Glutamatergic neuron (in vitro differentiated cells): ENCODE data around the gene PDE7B. TPM values are rescaled to one million over a fixed set of nuclear protein-coding genes. Genes with fewer than 3 reads are reported as not detected.

Experiments used
- DNase-seq: peaks from one replicate; pipeline ENCODE4 v3.0.0; 2022
- H3K27ac Mint-ChIP-seq: one replicate; pipeline ENCODE4 v1.8.0; 2020; ENCODE audit warnings: mild to moderate bottlenecking, mixed read lengths, inconsistent platforms; ENCODE audit not compliant: unreplicated experiment
- H3K27me3 Mint-ChIP-seq: one replicate; pipeline ENCODE4 v1.8.0; 2020; ENCODE audit warnings: mild to moderate bottlenecking, moderate library complexity, mixed read lengths, inconsistent platforms; ENCODE audit not compliant: unreplicated experiment
- H3K36me3 Mint-ChIP-seq: one replicate; pipeline ENCODE4 v1.8.0; 2020; ENCODE audit warnings: mild to moderate bottlenecking, mixed read lengths, inconsistent platforms; ENCODE audit not compliant: unreplicated experiment
- H3K4me1 Mint-ChIP-seq: one replicate; pipeline ENCODE4 v1.8.0; 2020; ENCODE audit warnings: mild to moderate bottlenecking, low read depth, mixed read lengths, inconsistent platforms; ENCODE audit not compliant: unreplicated experiment
- H3K4me3 Mint-ChIP-seq: one replicate; pipeline ENCODE4 v1.8.0; 2020; ENCODE audit warnings: mild to moderate bottlenecking, mixed read lengths, inconsistent platforms; ENCODE audit not compliant: unreplicated experiment
- H3K9me3 Mint-ChIP-seq: one replicate; pipeline ENCODE4 v1.8.0; 2020; ENCODE audit warnings: mild to moderate bottlenecking, moderate library complexity, mixed read lengths, inconsistent platforms; ENCODE audit not compliant: unreplicated experiment
- total RNA-seq: library from RNA; stranded (reverse); fragmentation: NEBNext Ultra II Directional; extraction: Animal tissue kit (Norgen Biotek cat#: 25700); gene quantifications from one replicate; pipeline ENCODE4 v1.2.1, GENCODE V29; 2021; ENCODE audit not compliant: unreplicated experiment
- TF ChIP-seq, protein P1 (sequence below): fragments of 200-600 bp; sonication (generic); IDR thresholded peaks from one replicate; pipeline ENCODE4 v1.5.0; 2021; ENCODE audit not compliant: partially characterized antibody, unreplicated experiment

PDE7B gene
- total RNA-seq, 1 donor from 2014 or later, result not detected

DNA sequence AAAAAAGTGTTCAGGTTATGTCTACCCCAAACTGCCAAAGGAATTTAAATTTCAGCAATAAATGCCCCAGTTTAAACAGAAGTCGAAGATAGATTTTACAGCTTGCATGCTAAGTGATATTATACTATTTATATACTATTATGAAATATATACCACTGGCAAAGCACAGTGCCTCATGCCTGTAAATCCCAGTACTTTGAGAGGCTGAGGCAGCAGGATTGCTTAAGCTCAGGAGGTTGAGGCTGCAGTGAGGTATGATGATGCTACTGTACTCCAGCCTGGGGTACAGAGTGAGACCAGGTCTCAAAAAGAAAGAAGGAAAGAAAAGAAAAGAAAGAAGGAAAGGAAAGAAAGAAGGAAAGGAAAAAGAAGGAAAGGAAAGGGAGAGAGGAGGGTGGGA, 296.6 kb downstream of the PDE7B start:
- no peaks in the 10 kb centered on the region for H3K27me3 Mint-ChIP-seq
- no peak overlapping the region for H3K27ac Mint-ChIP-seq
- TF ChIP-seq, protein P1, sequence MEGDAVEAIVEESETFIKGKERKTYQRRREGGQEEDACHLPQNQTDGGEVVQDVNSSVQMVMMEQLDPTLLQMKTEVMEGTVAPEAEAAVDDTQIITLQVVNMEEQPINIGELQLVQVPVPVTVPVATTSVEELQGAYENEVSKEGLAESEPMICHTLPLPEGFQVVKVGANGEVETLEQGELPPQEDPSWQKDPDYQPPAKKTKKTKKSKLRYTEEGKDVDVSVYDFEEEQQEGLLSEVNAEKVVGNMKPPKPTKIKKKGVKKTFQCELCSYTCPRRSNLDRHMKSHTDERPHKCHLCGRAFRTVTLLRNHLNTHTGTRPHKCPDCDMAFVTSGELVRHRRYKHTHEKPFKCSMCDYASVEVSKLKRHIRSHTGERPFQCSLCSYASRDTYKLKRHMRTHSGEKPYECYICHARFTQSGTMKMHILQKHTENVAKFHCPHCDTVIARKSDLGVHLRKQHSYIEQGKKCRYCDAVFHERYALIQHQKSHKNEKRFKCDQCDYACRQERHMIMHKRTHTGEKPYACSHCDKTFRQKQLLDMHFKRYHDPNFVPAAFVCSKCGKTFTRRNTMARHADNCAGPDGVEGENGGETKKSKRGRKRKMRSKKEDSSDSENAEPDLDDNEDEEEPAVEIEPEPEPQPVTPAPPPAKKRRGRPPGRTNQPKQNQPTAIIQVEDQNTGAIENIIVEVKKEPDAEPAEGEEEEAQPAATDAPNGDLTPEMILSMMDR, result no peak
- no peak overlapping the region for H3K4me3 Mint-ChIP-seq
- H3K9me3 Mint-ChIP-seq, result no peaks in the 10 kb centered on the region
- H3K36me3 Mint-ChIP-seq, result no peaks in the 10 kb centered on the region
- H3K4me1 Mint-ChIP-seq, result peaks cover 5% of the 10 kb centered on the region
- no peak for DNase-seq

DNA sequence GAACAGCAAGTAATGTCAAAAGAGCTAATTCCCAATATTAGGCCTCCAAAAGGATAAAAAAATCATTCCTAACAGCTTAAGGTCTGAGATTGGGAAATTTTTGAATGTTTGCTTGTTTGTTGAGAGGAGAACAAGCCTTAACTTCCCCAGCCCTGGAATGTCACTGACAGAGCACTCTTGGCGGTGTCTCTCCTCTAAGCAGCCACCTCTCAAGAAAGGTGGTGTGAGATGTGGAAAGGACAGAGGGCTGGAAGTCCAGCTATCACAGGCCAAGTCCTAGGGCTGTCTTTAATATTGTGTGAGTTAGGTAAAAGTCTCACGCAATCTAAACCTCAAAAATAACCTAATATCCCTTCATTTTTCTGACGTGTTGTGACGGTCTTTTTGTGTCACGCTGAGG, 297.0 kb downstream of the PDE7B start:
- TF ChIP-seq, protein P1, result no peak
- H3K27me3 Mint-ChIP-seq, result no peaks in the 10 kb centered on the region
- H3K4me1 Mint-ChIP-seq, result peaks cover 5% of the 10 kb centered on the region

DNA sequence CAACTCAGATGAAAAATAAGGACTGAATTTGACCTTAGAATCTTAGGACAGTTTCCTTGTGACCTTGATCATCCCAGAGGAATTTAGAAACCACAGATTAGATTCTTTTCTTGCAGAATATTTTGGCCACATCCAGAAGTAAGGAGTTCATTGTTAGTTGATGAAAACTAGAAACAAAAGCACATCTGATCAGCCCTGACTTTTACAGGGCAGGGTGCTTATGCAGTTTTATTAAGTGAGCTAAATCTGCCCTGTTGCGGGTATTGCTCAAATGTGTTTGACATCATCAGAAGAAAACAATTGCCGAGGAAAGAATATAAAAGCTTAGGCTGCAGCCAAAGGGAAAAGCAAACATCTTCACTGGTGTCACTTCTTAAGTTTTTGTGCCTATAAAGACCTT, 297.8 kb downstream of the PDE7B start:
- no peaks in the 10 kb centered on the region for H3K9me3 Mint-ChIP-seq
- DNase-seq, result no peak
- no peaks in the 10 kb centered on the region for H3K36me3 Mint-ChIP-seq
- no peaks in the 10 kb centered on the region for H3K27me3 Mint-ChIP-seq
- peaks cover 5% of the 10 kb centered on the region for H3K4me1 Mint-ChIP-seq
- no peak overlapping the region for H3K27ac Mint-ChIP-seq
- TF ChIP-seq, protein P1, result no peak
- H3K4me3 Mint-ChIP-seq, result no peak overlapping the region

More for the DNA sequence above, 297.0 kb downstream of the PDE7B start:
- H3K9me3 Mint-ChIP-seq, result no peaks in the 10 kb centered on the region
- H3K4me3 Mint-ChIP-seq, result no peak overlapping the region
- no peaks in the 10 kb centered on the region for H3K36me3 Mint-ChIP-seq
- DNase-seq, result no peak
- H3K27ac Mint-ChIP-seq, result no peak overlapping the region

DNA sequence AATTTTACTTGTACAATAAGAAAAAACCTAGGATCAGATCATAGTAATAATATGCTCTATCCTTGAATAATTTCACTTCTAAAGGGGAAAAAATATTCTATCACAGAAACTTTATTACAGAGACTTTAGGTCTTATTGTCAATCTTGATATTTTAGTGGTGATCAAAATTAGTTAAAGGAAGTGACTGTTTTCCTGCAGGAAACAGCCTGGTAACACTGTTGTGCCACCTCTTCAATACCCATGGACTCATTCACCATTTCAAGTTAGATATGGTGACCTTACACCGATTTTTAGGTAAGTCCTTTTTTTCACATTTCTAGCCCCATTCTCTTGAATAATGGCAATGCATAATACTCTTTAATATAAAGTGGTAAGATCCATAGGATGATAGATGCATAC, 299.5 kb downstream of the PDE7B start:
- H3K4me1 Mint-ChIP-seq, result peaks cover 1% of the 10 kb centered on the region
- TF ChIP-seq, protein P1, result no peak
- no peak overlapping the region for H3K27ac Mint-ChIP-seq
- no peaks in the 10 kb centered on the region for H3K36me3 Mint-ChIP-seq
- no peaks in the 10 kb centered on the region for H3K27me3 Mint-ChIP-seq
- no peak overlapping the region for H3K4me3 Mint-ChIP-seq
- DNase-seq, result no peak
- H3K9me3 Mint-ChIP-seq, result no peaks in the 10 kb centered on the region

DNA sequence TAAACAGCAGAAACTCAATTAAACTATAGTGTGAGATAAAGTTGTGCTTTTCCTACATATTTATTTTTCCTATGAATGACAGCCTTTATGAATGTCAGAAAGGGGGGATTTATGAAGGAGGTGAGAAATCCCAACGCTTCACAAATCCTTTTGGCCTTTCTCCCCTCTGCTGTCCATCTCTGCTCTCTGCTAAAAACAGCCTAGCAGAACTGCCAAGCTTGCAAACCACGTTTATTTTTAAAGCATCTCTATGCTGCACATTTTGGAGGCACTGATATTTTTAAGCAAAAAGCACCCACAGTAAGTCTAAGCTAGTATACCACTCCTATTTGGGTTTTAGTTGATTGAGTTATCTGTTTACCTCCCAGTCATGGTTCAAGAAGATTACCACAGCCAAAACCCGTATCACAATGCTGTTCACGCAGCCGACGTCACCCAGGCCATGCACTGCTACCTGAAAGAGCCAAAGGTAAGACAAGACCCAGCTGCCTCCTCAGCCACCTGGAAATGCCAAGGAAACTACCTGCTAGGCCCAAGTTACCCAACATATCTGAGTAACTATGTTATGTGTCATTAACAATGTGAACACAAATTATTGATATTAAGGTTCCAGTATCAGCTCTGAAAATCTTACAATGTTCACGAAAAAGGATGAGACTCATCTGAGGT, 302.3 kb downstream of the PDE7B start:
- Mint-ChIP-seq H3K4me1 (no peaks in the 10 kb centered on the region), H3K27me3 (no peaks in the 10 kb centered on the region), H3K9me3 (no peaks in the 10 kb centered on the region), H3K27ac (no peak overlapping the region), H3K4me3 (no peak overlapping the region), H3K36me3 (no peaks in the 10 kb centered on the region)
- no peak for DNase-seq
- TF ChIP-seq, protein P1, result no peak
